Stimulated activated CD8-positive, alpha-beta memory T cell treated with anti-CD3 and anti-CD28 coated beads, Interleukin-7, amount 100 ng/mL, for 24 hours (primary cell): Measurements from ENCODE around the gene MIF4GD.

Source experiments
- DNase-seq: peaks from one replicate; pipeline ENCODE4 v3.0.0-alpha.2; 2020; ENCODE audit warnings: low read depth

Gene MIF4GD

GRCh38 chr17:75232786-75233185, 38.2 kb downstream of the MIF4GD start:
- no peak for DNase-seq

- DNase-seq: no peak
Measured at GRCh38 chr17:75231741-75232464, 39.1 kb downstream of the MIF4GD start.

GRCh38 chr17:75231071-75231470, 40.0 kb downstream of the MIF4GD start:
- no peak for DNase-seq

- DNase-seq: no peak
Measured at GRCh38 chr17:75228847-75229246, 42.2 kb downstream of the MIF4GD start.

- no peak for DNase-seq
Measured at GRCh38 chr17:75228305-75228704, 42.7 kb downstream of the MIF4GD start.

- no peak for DNase-seq
Measured at GRCh38 chr17:75227729-75228128, 43.3 kb downstream of the MIF4GD start.

GRCh38 chr17:75225016-75225415, 46.0 kb downstream of the MIF4GD start:
- no peak for DNase-seq

GRCh38 chr17:75219815-75220214, 51.2 kb downstream of the MIF4GD start:
- no peak for DNase-seq

GRCh38 chr17:75218131-75218530, 52.9 kb downstream of the MIF4GD start:
- no peak for DNase-seq
